ENCODE data around the gene CDK5R1.
"Not testable (repeated sequence)": the region's sequence is repeated elsewhere in the genome, so short reads cannot be mapped to it uniquely, and the experiment has no call there.

DNA sequence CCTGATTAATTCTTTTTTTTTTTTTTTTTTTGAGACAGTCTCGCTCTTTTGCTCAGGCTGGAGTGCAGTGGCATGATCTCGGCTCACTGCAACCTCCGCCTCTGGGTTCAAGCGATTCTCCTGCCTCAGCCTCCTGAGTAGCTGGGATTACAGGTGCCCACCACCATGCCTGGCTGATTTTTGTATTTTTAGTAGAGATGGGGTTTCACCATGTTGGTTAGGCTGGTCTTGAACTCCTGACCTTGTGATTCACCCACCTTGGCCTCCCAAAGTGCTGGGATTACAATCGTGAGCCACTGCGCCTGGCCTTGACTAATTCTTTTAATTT, 37.7 kb downstream of the CDK5R1 start:
- TF ChIP-seq, protein P1, sequence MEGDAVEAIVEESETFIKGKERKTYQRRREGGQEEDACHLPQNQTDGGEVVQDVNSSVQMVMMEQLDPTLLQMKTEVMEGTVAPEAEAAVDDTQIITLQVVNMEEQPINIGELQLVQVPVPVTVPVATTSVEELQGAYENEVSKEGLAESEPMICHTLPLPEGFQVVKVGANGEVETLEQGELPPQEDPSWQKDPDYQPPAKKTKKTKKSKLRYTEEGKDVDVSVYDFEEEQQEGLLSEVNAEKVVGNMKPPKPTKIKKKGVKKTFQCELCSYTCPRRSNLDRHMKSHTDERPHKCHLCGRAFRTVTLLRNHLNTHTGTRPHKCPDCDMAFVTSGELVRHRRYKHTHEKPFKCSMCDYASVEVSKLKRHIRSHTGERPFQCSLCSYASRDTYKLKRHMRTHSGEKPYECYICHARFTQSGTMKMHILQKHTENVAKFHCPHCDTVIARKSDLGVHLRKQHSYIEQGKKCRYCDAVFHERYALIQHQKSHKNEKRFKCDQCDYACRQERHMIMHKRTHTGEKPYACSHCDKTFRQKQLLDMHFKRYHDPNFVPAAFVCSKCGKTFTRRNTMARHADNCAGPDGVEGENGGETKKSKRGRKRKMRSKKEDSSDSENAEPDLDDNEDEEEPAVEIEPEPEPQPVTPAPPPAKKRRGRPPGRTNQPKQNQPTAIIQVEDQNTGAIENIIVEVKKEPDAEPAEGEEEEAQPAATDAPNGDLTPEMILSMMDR (IDR thresholded peaks at IDR 0.05) = not testable (repeated sequence)
- not testable (repeated sequence) for TF ChIP-seq EZH2 (IDR thresholded peaks at IDR 0.05; ENCODE audit: borderline replicate concordance, insufficient read depth, low read depth, low read length, poor library complexity, severe bottlenecking)
